Prostate gland (tissue), 2 donors: ENCODE results near the gene SLC24A4. TPM values are rescaled to one million over a fixed set of nuclear protein-coding genes. Genes with fewer than 3 reads are reported as not detected.

Experiments
- DNase-seq: peaks from one replicate; pipeline ENCODE4 v3.0.0-alpha.2; 2019; ENCODE audit warnings: low spot score
- H3K27ac ChIP-seq, 2 donors: fragments of 200-600 bp; sonication (generic); 2 replicates each; pipeline ENCODE4 v1.5.1; 2017 to 2019
- H3K27me3 ChIP-seq: fragments of 200-600 bp; sonication (generic); replicated peaks from 2 replicates; pipeline ENCODE4 v1.5.1; 2019; ENCODE audit not compliant: insufficient read depth
- H3K36me3 ChIP-seq, 2 donors: fragments of 200-600 bp; sonication (generic); 1 replicate in 1 of 2; 2 replicates in 1 of 2; pipeline versions ENCODE4 v1.5.1 to v1.8.1; 2017 to 2019
- H3K4me1 ChIP-seq: fragments of 200-600 bp; sonication (generic); replicated peaks from 2 replicates; pipeline ENCODE4 v1.5.1; 2019
- H3K4me3 ChIP-seq, 2 donors: fragments of 200-600 bp; sonication (generic); 2 replicates each; pipeline ENCODE4 v1.5.1; 2017 to 2019
- H3K9me3 ChIP-seq: fragments of 200-600 bp; sonication (generic); 2 replicates; pipeline ENCODE4 v1.5.1; 2017
- CTCF ChIP-seq, 4 experiments: fragments of 200-600 bp in 2 of 4; fragments of 450-650 bp in 2 of 4; sonication (generic) in 2 of 4; IDR thresholded peaks; 1 replicate in 3 of 4; 2 replicates in 1 of 4; pipeline ENCODE4 v1.5.1; 2016 to 2019; ENCODE audit warnings: antibody characterized with exemption in 4 of 4, mild to moderate bottlenecking in 2 of 4, moderate library complexity in 2 of 4
- POLR2A ChIP-seq: fragments of 450-650 bp; IDR thresholded peaks from one replicate; pipeline ENCODE4 v1.6.1; 2016; ENCODE audit warnings: antibody characterized with exemption, mild to moderate bottlenecking
- POLR2AphosphoS5 ChIP-seq: sonication (generic); formaldehyde crosslinking; IDR thresholded peaks from one replicate; pipeline ENCODE4 v1.6.1; 2017; ENCODE audit warnings: antibody characterized with exemption
- WGBS: methylation state at CpG from one replicate; pipeline ENCODE4 v1.1.5; 2018; 5-methylcytosine and 5-hydroxymethylcytosine counted together
- intact Hi-C: fragments of 100-400 bp; cut with DNase I; formaldehyde crosslinking; loops from one replicate; pipeline ENCODE4 v1.14.2; 2022
- total RNA-seq, 2 donors: library from RNA; depleted of rRNA; stranded (reverse); fragments of >200 nt; gene quantifications; one replicate each; pipeline ENCODE4 v1.1.0, GENCODE V29; 2016

SLC24A4 gene
- total RNA-seq, 2 donors from 2014 or later, result 0.82 to 7.2 TPM

DNA sequence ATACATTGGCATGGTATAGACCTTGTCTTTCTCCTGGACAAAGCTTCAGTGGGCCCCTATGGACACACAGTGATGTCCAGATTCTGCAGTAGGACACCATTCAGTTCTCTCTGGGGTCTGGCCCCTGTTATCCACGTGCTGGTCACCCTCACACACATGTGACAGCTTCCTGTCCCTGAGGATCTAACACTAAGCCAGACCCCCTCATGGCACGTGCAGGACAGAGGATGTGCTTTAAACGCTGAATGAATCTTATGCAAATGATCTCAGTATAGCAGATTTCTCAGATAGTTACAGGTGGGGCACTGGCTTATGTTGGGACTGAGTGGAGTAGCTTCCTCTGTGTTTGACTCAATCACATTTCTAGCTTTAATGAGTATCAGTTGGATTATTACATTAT is 33.7 kb downstream of the SLC24A4 start:
- Histone ChIP-seq H3K4me3 (no peak overlapping the region), H3K36me3 (no peaks in the 10 kb centered on the region), H3K4me1 (no peaks in the 10 kb centered on the region), H3K9me3 (no peaks in the 10 kb centered on the region), H3K27ac (no peak overlapping the region), H3K27me3 (no peaks in the 10 kb centered on the region)
- TF ChIP-seq POLR2AphosphoS5, result no peak
- no peak for TF ChIP-seq POLR2A
- TF ChIP-seq CTCF (IDR thresholded peaks at IDR 0.05), result no peak
- intact Hi-C loops, result no loop called here
- no peak for DNase-seq
- 27% methylated on average over 3 of the region's 3 CpGs for WGBS

DNA sequence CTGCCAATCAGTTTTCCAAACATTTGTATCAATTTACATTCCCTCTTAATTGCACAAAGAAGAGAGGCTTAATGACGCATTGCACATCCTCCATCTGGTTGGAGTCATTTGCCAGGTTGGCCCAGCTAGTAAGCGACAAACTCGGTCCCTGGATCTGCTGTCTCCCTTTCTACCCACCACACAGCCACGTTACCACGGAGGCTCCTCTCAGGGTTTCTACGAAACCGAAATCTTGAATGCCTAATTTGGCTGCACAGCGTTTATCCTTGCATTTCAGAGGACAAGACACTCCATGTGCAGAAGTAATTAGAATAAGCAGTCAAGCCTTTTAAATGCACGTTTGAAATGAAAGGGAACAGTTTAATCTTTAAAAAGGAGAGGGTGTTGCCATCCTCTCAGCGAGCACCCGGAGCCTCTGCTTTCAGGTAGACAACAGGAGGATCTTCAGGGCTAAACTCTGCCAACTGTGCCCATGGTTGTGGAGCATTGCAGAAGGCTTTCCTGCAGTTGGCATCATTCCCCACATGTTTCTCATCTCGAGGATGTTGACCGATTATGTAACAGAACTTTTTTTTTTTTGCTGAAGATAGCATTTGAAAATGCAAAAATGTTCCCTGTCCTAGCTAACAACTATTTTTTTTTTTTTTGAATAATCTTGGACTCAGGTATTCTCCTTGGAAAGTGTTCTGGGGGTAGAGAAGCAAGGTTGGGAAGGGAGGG is 37.8 kb downstream of the SLC24A4 start:
- H3K4me3 ChIP-seq, result no peak overlapping the region
- H3K4me1 ChIP-seq, result no peaks in the 10 kb centered on the region
- no peak for TF ChIP-seq CTCF (IDR thresholded peaks at IDR 0.05)
- TF ChIP-seq POLR2AphosphoS5, result no peak
- TF ChIP-seq POLR2A, result no peak
- DNase-seq, result no peak
- no peaks in the 10 kb centered on the region for H3K36me3 ChIP-seq
- H3K27ac ChIP-seq, result no peak overlapping the region
- peaks cover 4% of the 10 kb centered on the region for H3K27me3 ChIP-seq
- intact Hi-C loops, result no loop called here
- no peaks in the 10 kb centered on the region for H3K9me3 ChIP-seq
- WGBS, result 63% methylated on average over 13 of the region's 13 CpGs

GRCh38 chr14:92362781-92363235 is 39.8 kb downstream of the SLC24A4 start:
- Histone ChIP-seq H3K4me1 (no peaks in the 10 kb centered on the region), H3K27me3 (peaks cover 4% of the 10 kb centered on the region), H3K9me3 (no peaks in the 10 kb centered on the region), H3K27ac (no peak overlapping the region), H3K36me3 (no peaks in the 10 kb centered on the region), H3K4me3 (no peak overlapping the region)
- whole genome bisulfite sequencing, result 42% methylated on average over 14 of the region's 14 CpGs
- intact Hi-C loops, result no loop called here
- TF ChIP-seq CTCF (IDR thresholded peaks at IDR 0.05) (no peak), POLR2A (no peak), POLR2AphosphoS5 (no peak)
- DNase-seq, result no peak

GRCh38 chr14:92366237-92366636 is 43.3 kb downstream of the SLC24A4 start:
- WGBS, result 68% methylated on average over 11 of the region's 11 CpGs
- no peak for TF ChIP-seq POLR2A
- no peak for TF ChIP-seq POLR2AphosphoS5
- no peak for TF ChIP-seq CTCF (IDR thresholded peaks at IDR 0.05)
- Histone ChIP-seq H3K27me3 (peaks cover 4% of the 10 kb centered on the region), H3K36me3 (no peaks in the 10 kb centered on the region), H3K9me3 (no peaks in the 10 kb centered on the region), H3K4me1 (no peaks in the 10 kb centered on the region), H3K4me3 (no peak overlapping the region), H3K27ac (no peak overlapping the region)
- intact Hi-C loops, result no loop called here
- no peak for DNase-seq

DNA sequence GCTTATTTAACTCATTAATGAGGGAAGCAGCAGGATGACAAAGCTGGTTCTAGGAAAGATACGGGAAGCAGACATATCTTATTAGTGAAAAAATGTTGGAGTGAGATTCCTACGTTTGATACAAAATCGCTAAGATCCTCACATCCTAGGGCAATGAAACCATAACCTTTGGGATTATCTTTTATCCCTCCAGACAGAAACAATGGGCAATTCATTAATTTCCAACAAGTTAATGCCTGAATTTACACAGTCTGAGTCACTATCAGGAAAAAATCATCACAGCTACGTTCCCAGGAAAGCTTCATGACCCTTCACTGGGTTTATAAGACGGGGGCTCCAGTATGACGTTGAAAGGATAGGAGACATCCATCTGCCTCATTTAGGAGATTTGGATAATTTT is 45.0 kb downstream of the SLC24A4 start:
- H3K27me3 ChIP-seq, result peaks cover 4% of the 10 kb centered on the region
- no peak overlapping the region for H3K4me3 ChIP-seq
- DNase-seq, result no peak
- H3K9me3 ChIP-seq, result no peaks in the 10 kb centered on the region
- H3K4me1 ChIP-seq, result no peaks in the 10 kb centered on the region
- no peaks in the 10 kb centered on the region for H3K36me3 ChIP-seq
- 56% methylated on average over 6 of the region's 6 CpGs for WGBS
- intact Hi-C loops, result no loop called here
- TF ChIP-seq POLR2A (no peak), CTCF (IDR thresholded peaks at IDR 0.05) (no peak), POLR2AphosphoS5 (no peak)
- H3K27ac ChIP-seq, result no peak overlapping the region
